Fibroblast of skin of left quadriceps (primary cell): ENCODE measurements around the gene AHCYL1.
"Not testable (repeated sequence)": the region's sequence is repeated elsewhere in the genome, so short reads cannot be mapped to it uniquely, and the experiment has no call there.

Source experiments
- DNase-seq, 2 experiments: peaks; one replicate each; pipeline ENCODE4 v3.0.0-alpha.2; 2013; ENCODE audit warnings: low read depth in 2 of 2

Gene AHCYL1

DNA sequence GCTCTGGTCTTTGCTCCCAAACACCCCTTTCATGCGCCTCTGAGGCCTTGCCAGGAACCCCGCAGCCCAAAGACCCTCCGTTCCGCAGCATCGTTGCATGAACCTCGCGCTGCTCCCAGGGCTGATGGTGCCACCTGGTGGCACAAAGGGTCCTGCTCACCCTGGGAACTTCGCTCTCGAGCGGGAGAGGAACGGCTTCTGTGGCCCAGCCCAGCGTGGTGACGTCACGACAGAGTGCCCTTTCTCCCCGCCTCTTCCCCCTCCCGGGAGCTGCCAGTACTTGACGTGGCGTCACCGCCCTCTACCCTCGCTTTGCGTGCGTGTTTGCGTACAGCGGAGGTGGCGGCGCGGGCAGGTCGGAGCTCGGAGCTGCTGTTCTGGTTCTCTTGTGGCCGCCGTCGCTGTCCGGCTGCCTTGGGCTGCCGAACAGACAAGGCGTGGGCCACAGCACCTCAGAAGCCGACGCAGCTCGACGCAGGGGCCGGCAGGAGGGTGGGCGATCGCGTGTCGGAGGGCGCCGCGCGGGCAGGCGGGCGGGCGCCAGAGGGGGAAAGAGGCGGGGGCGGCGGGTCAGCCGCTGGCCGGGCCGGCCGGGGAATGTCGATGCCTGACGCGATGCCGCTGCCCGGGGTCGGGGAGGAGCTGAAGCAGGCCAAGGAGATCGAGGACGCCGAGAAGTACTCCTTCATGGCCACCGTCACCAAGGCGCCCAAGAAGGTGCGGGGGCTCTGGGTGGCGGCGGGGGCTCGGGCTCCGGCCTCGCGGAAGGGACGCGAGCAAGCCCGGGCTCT lies at the start of gene AHCYL1:
Gene AHCYL1, plus strand, starts transcription at position 310 of the 791 bp plus-strand sequence. Its CDS starts 288 bp downstream, at position 598.
- peak; percentile 97 for DNase-seq

GRCh38 chr1:109935451-109935900 lies 49.1 kb upstream of the AHCYL1 start:
- DNase-seq, result no peak

GRCh38 chr1:109937738-109938137 lies 46.8 kb upstream of the AHCYL1 start:
- no peak for DNase-seq

DNA sequence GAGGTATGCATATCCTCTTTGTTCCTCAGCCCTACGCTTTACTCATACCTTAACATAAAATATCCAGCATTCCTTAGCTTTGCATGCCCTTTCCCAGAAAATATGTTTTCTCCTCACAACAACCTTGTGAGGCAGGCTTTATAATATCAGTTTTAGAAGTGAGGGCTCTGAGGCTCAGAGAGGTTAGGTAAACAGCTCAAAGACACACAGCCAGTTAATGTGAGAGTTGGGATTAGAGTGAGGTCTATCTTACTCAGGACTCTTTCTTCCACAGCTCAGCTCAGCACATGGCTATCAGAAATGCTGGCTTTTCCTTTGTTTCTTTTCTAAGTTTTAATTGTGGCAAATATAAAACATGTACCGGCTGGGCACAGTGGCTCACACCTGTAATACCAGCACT lies 46.0 kb upstream of the AHCYL1 start:
- DNase-seq, result no peak

- DNase-seq, result no peak
Measured at GRCh38 chr1:109942434-109942833, 42.1 kb upstream of the AHCYL1 start.

- no peak for DNase-seq
Measured at GRCh38 chr1:109944541-109944940, 40.0 kb upstream of the AHCYL1 start.

DNA sequence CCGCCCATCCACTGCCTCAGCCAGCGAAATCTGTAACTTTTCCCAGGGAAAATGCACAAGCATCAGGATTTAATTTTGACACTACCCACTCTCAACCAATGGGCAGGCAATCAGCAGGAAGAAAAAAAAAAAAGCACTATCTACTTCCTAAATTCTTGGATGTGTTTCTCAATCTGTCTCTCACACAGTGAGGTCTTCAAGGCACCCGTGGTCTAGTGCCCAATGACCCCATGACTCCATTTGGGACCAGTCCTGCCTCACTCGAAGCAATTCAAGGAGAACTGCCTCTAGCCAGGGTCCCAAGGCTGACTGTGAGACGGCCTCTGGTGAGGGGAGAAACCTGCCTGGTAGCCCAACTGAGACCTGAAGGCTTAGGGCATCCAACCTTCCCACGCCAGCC lies 38.1 kb upstream of the AHCYL1 start:
- DNase-seq, result no peak

GRCh38 chr1:109947582-109948284 lies 36.8 kb upstream of the AHCYL1 start:
- no peak for DNase-seq

DNA sequence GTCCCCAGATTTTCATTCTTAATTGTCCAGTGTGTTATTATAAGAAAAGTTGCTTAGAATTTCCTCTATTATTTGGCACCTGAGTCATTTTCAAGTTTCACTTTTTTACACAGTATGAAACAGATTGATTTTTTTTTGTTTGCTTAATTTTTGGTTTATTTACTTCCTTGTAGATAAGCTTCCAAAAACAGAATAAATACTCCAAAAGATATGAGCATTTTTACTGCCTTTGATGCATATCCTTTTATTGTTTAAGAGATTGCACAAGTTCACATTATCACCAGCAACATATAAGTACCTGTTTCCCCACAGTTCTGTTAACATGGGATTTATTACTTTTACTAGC lies 36.3 kb upstream of the AHCYL1 start:
- no peak for DNase-seq

DNA sequence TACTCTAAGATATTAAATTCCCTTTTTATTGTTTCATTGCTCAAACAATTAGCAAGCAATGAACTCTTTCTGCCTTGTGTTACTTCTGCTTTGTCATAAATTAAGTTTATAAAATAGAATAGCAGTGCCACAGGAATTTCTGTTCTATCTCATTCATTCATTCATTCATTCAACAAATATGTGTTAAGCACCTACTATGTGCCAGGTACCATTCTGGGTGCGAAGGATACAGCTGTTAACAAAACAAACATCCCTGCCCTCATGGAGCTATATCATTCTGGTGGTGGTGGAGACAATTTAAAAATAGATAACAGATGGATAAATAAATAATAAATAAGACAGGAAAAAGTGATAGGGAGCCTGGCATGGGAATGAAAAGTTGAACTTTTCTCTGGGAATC lies 34.5 kb upstream of the AHCYL1 start:
- no peak for DNase-seq

GRCh38 chr1:109950509-109950908 lies 34.1 kb upstream of the AHCYL1 start:
- no peak for DNase-seq

- not testable (repeated sequence) for DNase-seq
Measured at GRCh38 chr1:109951501-109951900, 33.1 kb upstream of the AHCYL1 start.

DNA sequence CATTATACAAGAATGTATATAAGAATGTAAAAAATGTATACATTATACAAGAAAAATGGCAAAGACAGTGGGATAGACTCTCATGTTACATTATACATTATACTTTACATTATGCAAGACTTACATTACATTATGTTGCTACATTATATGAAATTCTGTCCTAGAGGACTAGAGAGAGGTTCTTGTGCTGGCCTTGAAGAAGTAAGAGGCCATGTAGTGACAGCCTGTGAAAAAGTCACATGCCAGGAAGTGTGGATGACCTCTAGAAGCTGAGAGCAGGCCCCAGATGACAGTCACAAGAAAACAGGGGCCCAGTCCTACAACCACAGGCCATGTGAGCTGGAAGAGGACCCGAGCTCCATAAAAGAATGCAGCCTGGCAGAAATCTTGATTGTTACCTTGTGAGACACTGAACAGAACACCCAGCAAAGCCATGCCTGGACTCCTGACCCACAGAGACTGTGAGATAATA lies 30.5 kb upstream of the AHCYL1 start:
- DNase-seq, result no peak

DNA sequence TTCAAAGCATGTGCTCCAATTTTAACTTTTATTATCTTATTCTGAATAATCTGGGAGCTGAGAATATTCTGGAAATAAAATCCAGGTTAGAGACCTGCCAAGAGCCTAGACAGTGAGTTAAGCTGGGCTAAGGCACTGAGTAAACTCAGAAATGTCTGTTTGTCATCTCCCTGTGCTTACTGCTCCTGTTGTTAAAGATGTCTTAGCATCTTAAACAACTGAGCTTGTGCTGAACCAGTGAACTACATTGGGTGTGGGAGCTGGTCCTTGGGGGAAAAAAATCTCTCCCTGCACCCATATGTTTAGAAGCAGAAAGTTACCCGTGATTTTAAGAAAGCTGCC lies 25.0 kb upstream of the AHCYL1 start:
- DNase-seq, result no peak

GRCh38 chr1:109959974-109960744 lies 24.4 kb upstream of the AHCYL1 start:
- peak; percentile 67 for DNase-seq

DNA sequence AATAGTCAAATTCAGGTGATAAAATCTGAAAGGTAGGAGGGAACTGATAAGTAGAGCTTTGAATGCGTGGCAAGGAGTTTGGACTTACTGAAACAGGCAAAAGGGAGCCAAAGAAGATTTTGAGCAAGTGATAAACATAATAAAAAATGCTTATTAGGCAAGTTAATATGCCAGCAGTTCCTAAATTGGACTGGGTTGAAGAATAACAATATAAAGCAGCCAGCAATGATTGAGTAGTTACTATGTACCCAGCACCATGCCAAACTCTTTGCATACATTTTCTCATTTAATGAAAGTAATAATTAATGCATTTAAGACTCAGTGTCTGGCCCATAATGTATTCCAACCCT lies 23.8 kb upstream of the AHCYL1 start:
- DNase-seq, result no peak

DNA sequence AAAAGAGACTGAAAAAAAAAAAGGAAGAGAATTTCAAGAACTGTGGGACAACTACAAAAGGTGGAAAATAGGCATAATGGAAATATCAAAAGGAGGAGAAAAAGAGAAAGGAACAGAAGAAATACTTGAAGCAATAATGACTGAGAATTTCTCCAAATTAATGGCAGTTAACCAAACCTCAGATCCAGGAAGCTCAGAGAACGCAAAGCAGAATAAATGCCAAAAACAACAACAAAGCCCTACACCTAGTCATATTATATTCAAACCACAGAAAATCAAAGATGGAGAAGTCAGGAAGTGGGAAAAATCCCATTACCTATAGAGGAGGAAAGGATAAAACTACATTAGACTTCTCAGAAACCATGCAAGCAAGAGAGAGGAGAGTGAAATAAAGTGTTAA lies 20.7 kb upstream of the AHCYL1 start:
- no peak for DNase-seq

DNA sequence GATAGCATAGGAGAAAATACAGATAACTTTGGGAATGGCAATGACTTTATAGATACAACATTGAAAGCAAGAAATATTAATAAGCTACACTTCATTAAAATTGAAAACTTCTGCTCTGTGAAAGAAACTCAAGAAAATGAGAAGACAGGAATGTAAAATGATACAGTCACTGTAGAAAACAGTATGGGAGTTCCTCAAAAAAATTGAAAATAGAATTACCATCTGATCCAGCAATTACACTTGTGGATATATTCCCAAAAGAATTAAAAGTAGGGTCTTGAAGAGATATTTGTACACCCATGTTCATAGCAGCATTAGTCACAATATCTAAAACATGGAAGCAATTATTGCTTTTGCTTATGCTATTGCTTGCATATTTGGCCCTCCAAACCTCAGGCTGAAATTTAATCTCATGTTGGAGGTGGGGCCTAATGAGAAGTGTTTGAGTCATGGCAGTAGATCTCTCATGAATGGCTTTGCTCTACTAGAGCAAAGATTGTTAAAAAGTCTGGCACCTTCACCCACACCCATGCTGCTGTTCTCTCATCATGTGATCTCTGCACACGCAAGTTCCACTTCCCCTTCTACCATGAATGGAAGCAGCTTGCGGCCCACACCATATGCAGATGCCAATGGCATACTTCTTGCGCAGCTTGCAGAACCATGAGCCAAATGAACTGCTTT lies 15.3 kb upstream of the AHCYL1 start:
- DNase-seq, result peak; percentile 84 to 85

GRCh38 chr1:109969907-109970306 lies 14.7 kb upstream of the AHCYL1 start:
- no peak for DNase-seq

GRCh38 chr1:109971559-109971958 lies 13.0 kb upstream of the AHCYL1 start:
- no peak for DNase-seq

- no peak for DNase-seq
Measured at GRCh38 chr1:109974191-109974590, 10.4 kb upstream of the AHCYL1 start.

- peak; percentile 78 to 80 for DNase-seq
Measured at GRCh38 chr1:109975718-109976117, 8.8 kb upstream of the AHCYL1 start.
